Testis (tissue), 2 donors: ENCODE data around the gene ZNF41.

ENCODE experiments used
- CTCF ChIP-seq, 3 experiments: fragments of 450-650 bp in 2 of 3; fragments of 200-600 bp in 1 of 3; sonication (generic) in 1 of 3; IDR thresholded peaks; one replicate each; pipeline ENCODE4 v1.5.1; 2016 to 2019; ENCODE audit warnings: antibody characterized with exemption in 3 of 3, mild to moderate bottlenecking in 2 of 3, moderate library complexity in 1 of 3
- POLR2A ChIP-seq: fragments of 450-650 bp; IDR thresholded peaks from one replicate; pipeline ENCODE4 v1.6.1; 2017; ENCODE audit warnings: antibody characterized with exemption, mild to moderate bottlenecking, moderate library complexity

- no peak for TF ChIP-seq CTCF (IDR thresholded peaks at IDR 0.05)
- TF ChIP-seq POLR2A: no peak
Measured at GRCh38 chrX:47475476-47475875, 7.5 kb downstream of the ZNF41 start.
